ENCODE measurements around the gene FBXL2. TPM values are rescaled to one million over a fixed set of nuclear protein-coding genes. Genes with fewer than 3 reads are reported as not detected.

Gene FBXL2
- total and polyA plus RNA-seq, 2 of the 8 experiments (the other 6 are each of a cell fraction or from before 2014, with no cell fraction given) = 3.1 to 5.4 TPM

DNA sequence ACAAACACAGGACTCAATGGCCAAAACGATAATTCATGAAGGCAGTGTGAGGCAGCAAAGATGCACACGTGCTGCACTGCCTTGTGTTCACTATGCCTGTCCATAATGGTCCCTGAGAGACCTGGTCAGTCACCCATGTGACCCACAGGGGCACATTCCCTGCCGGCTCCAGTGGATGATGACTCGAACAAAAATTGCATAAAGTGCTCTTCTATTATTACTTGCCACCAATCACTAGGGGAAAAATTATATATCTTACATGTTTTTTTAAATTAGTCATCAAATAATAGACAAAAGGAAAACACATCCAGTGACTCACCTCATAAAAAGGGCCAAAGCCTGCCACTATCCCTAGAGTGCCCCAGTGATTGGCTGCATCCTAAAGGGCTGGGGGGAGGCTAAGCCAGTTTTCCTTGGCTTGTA is 115.5 kb downstream of the FBXL2 start (continued):
- TF ChIP-seq, protein P1, sequence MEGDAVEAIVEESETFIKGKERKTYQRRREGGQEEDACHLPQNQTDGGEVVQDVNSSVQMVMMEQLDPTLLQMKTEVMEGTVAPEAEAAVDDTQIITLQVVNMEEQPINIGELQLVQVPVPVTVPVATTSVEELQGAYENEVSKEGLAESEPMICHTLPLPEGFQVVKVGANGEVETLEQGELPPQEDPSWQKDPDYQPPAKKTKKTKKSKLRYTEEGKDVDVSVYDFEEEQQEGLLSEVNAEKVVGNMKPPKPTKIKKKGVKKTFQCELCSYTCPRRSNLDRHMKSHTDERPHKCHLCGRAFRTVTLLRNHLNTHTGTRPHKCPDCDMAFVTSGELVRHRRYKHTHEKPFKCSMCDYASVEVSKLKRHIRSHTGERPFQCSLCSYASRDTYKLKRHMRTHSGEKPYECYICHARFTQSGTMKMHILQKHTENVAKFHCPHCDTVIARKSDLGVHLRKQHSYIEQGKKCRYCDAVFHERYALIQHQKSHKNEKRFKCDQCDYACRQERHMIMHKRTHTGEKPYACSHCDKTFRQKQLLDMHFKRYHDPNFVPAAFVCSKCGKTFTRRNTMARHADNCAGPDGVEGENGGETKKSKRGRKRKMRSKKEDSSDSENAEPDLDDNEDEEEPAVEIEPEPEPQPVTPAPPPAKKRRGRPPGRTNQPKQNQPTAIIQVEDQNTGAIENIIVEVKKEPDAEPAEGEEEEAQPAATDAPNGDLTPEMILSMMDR (IDR thresholded peaks at IDR 0.05; ENCODE audit: control extremely low read depth in 1 of 3, insufficient read depth in 1 of 3, low read depth in 1 of 3, low read length in 3 of 3) = no peak
- TF ChIP-seq EGR1 (IDR thresholded peaks at IDR 0.05; ENCODE audit: borderline replicate concordance, low read depth, low read length) (no peak), POLR2A (IDR thresholded peaks at IDR 0.05; ENCODE audit: control extremely low read depth in 1 of 2, low read depth in 2 of 2, low read length in 2 of 2) (no peak), SIX5 (IDR thresholded peaks at IDR 0.05; ENCODE audit: low read depth, low read length) (no peak)
- TF ChIP-seq, protein P2, sequence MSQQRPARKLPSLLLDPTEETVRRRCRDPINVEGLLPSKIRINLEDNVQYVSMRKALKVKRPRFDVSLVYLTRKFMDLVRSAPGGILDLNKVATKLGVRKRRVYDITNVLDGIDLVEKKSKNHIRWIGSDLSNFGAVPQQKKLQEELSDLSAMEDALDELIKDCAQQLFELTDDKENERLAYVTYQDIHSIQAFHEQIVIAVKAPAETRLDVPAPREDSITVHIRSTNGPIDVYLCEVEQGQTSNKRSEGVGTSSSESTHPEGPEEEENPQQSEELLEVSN (IDR thresholded peaks at IDR 0.05) = no peak

All from H1 (cell line).